NT2/D1 (cell line): ENCODE measurements around the gene IFRD2.

ENCODE experiments used
- SUZ12 ChIP-seq: IDR thresholded peaks from 2 replicates; pipeline ENCODE4 v1.6.1; 2011; ENCODE audit not compliant: insufficient read length, insufficient read depth; ENCODE audit errors: extremely low read depth
- YY1 ChIP-seq: IDR thresholded peaks from 2 replicates; pipeline ENCODE4 v1.6.1; 2011; ENCODE audit not compliant: insufficient read length, insufficient read depth
- ZNF274 ChIP-seq: IDR thresholded peaks from 2 replicates; pipeline ENCODE4 v1.6.1; 2011; ENCODE audit warnings: mild to moderate bottlenecking, low read depth, low read length

- no peak for TF ChIP-seq SUZ12
- TF ChIP-seq YY1, result no peak
- no peak for TF ChIP-seq ZNF274
These were observed 13.4 kb downstream of the IFRD2 start, which contains the start of gene LSMEM2 for GRCh38 chr3:50278880-50279224.
